GM12801 (cell line): ENCODE measurements around the gene TUBGCP6.

ENCODE experiments used
- CTCF ChIP-seq: IDR thresholded peaks from one replicate; pipeline ENCODE4 v1.5.1; 2011; ENCODE audit warnings: control low read depth; ENCODE audit not compliant: insufficient read length; ENCODE audit errors: extremely low read depth

The TUBGCP6 gene

DNA sequence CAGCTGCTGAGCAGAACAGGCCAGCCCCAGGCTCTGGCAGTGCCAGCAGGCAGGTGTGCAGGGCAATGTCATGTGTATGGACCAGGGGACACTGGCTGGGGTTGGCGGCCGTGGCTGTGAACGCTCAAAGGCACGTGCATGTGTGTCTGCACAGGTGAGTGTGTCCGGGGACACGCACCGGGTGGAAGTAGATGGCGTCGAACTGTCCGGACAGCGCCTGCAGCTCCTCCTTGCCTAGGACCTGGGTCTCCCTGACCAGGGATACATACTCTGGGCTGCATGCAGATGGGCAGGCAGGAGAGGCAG, 5.4 kb upstream of the TUBGCP6 start:
- TF ChIP-seq CTCF = no peak

- no peak for TF ChIP-seq CTCF
Observed at GRCh38 chr22:50249341-50250248, 4.8 kb upstream of the TUBGCP6 start.

- TF ChIP-seq CTCF = no peak
Observed at GRCh38 chr22:50248196-50249081, 3.6 kb upstream of the TUBGCP6 start.

GRCh38 chr22:50247748-50248147, 2.9 kb upstream of the TUBGCP6 start:
- no peak for TF ChIP-seq CTCF

GRCh38 chr22:50246242-50247175, 1.7 kb upstream of the TUBGCP6 start:
- no peak for TF ChIP-seq CTCF

- TF ChIP-seq CTCF = no peak
Observed at GRCh38 chr22:50245214-50246072, 620 bp upstream of the TUBGCP6 start.
